Measurements from ENCODE around the gene PARD6G.

- TF ChIP-seq CTCF (IDR thresholded peaks at IDR 0.05) (no peak), POLR2A (IDR thresholded peaks at IDR 0.05) (no peak)
Measured at GRCh38 chr18:80249217-80250093, 2.1 kb upstream of the PARD6G start.
